ENCODE measurements around the gene RPL13A. TPM values are rescaled to one million over a fixed set of nuclear protein-coding genes. Genes with fewer than 3 reads are reported as not detected.

Gene RPL13A
- total RNA-seq, 1 experiment from 2014 or later = 2,724 TPM

DNA sequence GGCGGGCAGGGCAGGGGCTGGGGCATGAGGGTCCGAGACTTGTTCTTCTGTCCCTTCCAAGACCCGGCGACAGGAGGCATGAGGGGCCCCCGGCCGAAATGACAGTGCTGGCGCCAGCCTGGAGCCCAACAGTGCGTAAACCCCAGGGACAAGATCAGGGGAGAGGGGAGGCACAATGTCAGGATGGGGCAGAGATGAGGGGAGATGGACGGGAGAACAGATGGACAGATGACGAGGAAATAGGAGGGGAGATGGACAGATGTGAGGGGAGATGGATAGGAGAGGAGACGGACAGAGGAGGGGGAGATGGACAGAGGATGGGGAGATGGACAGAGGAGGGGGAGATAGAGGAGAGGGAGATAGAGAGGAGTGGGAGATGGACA is 12.9 kb upstream of the RPL13A start:
- in situ Hi-C loops (cut with HindIII; ENCODE audit: low pct_unique_long_range_greater_than_20kb, low sequenced_read_pairs) = no loop called here
- DNase-seq (ENCODE audit: low read depth) = no peak

DNA sequence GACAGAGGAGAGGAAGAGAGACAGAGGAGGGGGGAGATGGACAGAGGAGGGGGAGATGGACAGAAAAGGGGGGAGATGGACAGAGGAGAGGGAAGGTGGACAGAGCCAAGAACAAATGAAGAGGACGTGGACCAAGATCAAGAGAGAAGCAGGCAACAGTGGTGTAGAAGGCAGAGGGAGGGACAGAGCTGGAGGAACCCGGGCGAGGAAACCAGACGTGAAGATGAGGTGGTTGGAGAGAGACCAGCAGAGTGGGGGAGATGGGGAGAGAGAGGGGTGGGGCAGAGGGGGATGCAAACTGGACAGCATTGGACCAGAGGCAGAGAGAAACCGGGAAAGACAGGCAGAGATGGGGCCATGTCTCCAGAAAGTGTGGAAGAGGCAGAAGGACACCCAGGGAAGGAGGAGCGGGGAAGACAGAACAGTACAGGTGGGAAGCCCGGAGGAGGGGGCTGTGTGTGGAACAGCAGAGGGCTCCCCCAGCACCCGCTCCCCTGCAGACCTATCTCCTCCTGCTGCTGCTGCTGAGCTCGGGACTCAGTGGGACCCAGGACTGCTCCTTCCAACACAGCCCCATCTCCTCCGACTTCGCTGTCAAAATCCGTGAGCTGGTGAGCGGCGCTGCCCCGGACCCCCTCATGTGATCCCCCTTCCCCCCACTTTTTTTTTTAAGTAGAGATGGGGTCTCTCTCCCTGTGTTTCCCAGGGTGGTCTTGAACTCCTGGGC is 12.1 kb upstream of the RPL13A start:
- in situ Hi-C loops (cut with HindIII; ENCODE audit: low pct_unique_long_range_greater_than_20kb, low sequenced_read_pairs) = no loop called here
- DNase-seq (ENCODE audit: low read depth) = no peak

DNA sequence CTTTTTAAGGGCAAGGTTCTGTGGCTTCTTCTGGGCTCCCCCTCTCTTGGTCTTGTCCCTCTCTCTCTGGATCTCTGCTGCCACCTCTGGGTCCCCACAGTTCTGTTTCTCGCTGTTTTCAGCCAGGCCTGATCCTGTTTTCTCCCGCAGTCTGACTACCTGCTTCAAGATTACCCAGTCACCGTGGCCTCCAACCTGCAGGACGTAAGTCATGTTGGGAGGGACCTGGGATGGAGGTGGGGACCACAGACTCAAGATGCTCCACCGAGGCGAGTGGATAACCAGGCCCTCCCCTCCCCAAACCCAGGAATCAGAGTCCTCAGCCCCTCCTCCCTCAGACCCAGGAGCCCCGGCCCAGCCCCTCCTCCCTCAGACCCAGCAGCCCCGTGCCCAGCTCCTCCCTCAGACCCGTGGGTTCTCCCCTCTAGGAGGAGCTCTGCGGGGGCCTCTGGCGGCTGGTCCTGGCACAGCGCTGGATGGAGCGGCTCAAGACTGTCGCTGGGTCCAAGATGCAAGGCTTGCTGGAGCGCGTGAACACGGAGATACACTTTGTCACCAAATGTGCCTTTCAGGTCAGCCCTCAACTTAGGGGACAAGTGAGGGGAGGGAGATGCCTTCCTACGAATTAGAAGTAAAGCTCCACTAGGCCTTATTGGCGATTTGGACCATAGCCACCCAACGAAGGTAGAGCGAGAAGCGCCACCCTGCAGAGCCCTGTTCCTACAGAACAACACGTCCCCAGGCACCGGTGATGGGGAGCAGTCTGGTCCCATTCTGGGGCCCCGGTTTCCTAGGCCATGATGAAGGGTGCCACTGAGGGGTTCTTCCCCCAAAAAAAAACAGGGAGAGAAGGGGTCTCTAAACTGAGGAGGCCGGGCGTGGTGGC is 11.2 kb upstream of the RPL13A start:
- in situ Hi-C loops (cut with HindIII; ENCODE audit: low pct_unique_long_range_greater_than_20kb, low sequenced_read_pairs) = no loop called here
- no peak for DNase-seq (ENCODE audit: low read depth)

- DNase-seq (ENCODE audit: low read depth) = no peak
- in situ Hi-C loops (cut with HindIII; ENCODE audit: low pct_unique_long_range_greater_than_20kb, low sequenced_read_pairs) = no loop called here
These were observed 7.3 kb upstream of the RPL13A start for GRCh38 chr19:49479975-49480628.

- in situ Hi-C loops (cut with HindIII; ENCODE audit: low pct_unique_long_range_greater_than_20kb, low sequenced_read_pairs) = no loop called here
- no peak for DNase-seq (ENCODE audit: low read depth)
These were observed 6.3 kb upstream of the RPL13A start for GRCh38 chr19:49481020-49481683.

DNA sequence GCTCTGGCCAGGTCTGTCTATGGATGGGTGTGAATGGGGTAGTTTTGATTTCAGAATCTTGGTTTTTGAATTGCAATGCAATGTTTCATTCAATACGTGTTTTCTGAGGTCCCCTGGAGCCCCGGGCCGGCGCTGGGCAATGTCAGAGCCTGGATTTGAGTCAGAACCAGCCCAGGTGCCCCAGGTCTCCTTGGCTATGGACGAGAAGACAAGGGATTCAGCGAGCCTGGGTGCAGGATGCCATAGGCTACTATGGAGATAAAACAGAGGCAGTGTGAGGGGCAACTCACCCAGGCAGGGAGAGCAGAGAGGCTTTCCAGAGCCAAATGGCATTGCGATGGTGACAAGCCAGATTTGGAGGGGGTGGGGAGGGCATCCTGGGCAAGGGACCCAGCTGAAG is 1.2 kb upstream of the RPL13A start:
- in situ Hi-C loops (cut with HindIII; ENCODE audit: low pct_unique_long_range_greater_than_20kb, low sequenced_read_pairs) = no loop called here
- no peak for DNase-seq (ENCODE audit: low read depth)

- in situ Hi-C loops (cut with HindIII; ENCODE audit: low pct_unique_long_range_greater_than_20kb, low sequenced_read_pairs) = no loop called here
- DNase-seq (ENCODE audit: low read depth) = no peak
These were observed 615 bp upstream of the RPL13A start for GRCh38 chr19:49486710-49487276.

GRCh38 chr19:49488046-49488862 is 846 bp downstream of the RPL13A start:
- in situ Hi-C loops (cut with HindIII; ENCODE audit: low pct_unique_long_range_greater_than_20kb, low sequenced_read_pairs) = no loop called here
- DNase-seq (ENCODE audit: low read depth) = no peak

DNA sequence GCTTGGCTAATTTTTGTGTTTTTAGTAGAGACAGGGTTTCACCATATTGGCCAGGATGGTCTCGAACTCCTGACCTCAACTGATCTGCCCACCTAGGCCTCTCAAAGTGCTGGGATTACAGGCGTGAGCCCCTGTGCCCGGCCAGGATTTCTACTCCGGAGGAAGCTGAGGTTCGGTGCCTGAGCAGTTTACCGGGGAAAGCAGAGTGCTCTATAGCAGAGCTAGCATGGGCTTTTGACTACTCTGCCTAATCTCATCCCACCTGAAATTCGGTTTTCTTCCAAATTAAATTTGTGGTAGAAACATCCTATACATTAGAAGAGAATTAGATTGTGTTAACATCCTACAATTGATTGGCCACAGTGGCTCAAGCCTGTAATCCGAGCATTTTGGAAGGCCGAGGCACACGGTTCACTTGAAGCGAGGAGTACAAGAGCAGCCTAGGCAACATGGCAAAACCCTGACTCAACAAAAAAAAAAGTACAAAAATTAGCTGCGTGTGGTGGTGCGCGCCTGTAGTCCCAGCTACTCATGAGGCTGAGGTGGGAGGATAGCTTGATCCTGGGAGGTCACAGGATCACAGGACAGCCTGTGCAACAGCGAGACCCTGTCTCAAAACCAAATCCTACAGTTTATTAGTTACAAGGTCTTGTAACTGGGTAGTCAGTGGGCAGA is 1.6 kb downstream of the RPL13A start:
- in situ Hi-C loops (cut with HindIII; ENCODE audit: low pct_unique_long_range_greater_than_20kb, low sequenced_read_pairs) = no loop called here

DNA sequence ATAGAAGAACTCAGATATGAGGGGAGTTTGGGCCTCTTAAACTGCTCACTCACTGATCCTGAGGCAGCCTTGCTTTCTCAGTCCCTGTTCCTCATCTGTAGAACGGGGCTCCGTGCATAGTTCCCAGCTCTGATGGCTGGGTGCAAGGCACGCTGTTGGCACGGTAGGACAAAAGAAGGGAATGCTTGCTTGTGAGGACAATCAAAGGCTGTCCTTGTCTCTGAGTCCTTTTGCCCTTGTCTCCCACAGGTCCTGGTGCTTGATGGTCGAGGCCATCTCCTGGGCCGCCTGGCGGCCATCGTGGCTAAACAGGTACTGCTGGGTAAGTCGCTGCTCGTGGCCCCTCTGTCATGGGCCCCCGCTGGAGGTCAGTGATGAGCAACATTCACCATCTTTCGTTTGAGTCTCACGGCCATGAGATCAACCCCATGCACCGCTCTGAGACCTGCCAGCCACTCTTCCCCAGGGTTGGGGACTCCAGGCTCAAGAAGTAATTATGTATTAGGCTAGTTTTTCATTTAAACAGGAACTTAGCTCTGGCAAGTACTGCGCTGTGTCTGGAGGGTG is 2.3 kb downstream of the RPL13A start:
- in situ Hi-C loops (cut with HindIII; ENCODE audit: low pct_unique_long_range_greater_than_20kb, low sequenced_read_pairs) = no loop called here
- no peak for DNase-seq (ENCODE audit: low read depth)

More for the DNA sequence above, 1.6 kb downstream of the RPL13A start:
- no peak for DNase-seq (ENCODE audit: low read depth)

DNA sequence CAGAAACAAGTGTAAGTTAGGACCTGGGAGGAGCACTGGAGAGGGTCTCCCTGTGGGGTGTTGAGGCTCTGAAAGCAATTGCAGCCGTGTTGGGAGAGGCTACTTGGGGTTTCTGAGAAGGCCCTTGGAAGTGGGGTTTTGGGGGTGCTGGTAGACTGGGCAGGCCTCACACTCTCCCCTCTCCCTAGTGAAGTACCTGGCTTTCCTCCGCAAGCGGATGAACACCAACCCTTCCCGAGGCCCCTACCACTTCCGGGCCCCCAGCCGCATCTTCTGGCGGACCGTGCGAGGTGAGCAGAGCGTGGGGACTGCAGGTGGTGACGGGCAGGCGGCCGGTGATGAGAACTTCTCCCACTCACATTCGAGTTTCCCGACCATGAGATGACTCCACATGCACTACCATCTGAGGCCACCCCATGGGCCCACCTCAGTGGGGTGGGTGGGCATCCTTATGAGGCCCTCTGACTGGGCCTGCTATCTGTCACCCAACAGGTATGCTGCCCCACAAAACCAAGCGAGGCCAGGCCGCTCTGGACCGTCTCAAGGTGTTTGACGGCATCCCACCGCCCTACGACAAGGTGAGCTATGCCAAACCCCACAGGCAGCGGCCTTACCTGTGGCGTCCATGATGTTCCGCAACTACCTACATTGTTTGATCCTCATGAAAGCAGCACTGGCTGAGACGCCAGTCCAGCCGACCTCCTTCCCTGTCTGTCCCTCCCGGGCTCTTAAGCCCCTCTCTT is 3.0 kb downstream of the RPL13A start:
- no peak for DNase-seq (ENCODE audit: low read depth)

GRCh38 chr19:49491030-49491803 is 3.8 kb downstream of the RPL13A start:
- no peak for DNase-seq (ENCODE audit: low read depth)
- in situ Hi-C loops (cut with HindIII; ENCODE audit: low pct_unique_long_range_greater_than_20kb, low sequenced_read_pairs) = no loop called here

More for the DNA sequence above, 3.0 kb downstream of the RPL13A start:
- in situ Hi-C loops (cut with HindIII; ENCODE audit: low pct_unique_long_range_greater_than_20kb, low sequenced_read_pairs) = no loop called here

DNA sequence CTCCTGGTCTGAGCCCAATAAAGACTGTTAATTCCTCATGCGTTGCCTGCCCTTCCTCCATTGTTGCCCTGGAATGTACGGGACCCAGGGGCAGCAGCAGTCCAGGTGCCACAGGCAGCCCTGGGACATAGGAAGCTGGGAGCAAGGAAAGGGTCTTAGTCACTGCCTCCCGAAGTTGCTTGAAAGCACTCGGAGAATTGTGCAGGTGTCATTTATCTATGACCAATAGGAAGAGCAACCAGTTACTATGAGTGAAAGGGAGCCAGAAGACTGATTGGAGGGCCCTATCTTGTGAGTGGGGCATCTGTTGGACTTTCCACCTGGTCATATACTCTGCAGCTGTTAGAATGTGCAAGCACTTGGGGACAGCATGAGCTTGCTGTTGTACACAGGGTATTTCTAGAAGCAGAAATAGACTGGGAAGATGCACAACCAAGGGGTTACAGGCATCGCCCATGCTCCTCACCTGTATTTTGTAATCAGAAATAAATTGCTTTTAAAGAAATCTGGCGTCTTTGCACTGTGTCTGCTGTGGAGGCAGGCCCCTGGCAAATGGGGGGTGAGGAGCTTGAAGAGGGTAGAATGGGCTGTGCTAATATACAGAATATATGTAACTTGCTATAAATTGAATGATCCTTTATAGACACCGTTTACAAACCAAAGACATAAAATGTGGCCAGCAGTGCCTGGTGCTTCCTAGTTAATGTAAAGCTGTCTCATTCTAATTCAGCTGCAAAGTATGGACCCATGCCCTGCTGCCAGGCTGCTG is 4.6 kb downstream of the RPL13A start:
- in situ Hi-C loops (cut with HindIII; ENCODE audit: low pct_unique_long_range_greater_than_20kb, low sequenced_read_pairs) = no loop called here
- peak; percentile 39 for DNase-seq (ENCODE audit: low read depth)

DNA sequence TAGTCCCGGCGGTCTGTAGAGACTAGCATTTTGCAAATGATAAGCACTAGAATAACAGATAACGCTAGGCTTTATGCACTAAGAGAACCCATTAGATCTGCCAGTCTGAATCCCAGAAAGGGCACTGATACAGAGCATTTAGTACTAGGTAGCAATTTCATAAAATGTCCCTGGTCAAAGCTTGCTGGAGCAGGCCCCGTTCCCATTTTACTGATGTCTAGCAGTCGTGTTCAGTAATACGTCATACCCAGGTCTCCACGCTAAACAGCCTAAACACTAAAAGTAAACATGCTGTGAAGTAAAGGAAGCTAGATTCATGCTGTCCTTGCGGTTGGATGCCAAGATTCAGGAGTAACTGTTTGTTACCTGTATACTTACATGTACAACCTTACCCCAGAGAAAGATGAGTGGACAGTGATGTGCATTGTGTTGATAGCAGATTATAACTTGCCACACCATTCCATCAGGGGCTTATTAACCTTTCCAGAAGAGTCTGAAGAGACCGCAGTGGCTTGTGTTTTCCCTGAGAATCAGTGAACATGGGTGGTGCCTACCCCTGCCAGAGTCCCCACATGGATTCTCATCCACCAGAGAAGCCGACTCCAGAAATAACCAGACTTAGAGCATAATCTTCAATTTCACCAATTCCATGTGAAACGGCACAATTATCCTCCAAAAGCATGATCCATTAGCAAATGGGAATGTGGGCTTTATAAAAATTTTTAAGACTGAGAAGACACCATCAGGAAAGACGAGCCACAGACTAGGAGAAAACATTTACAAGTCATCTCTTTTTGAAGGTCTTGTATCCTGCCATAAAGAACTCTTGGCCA is 5.4 kb downstream of the RPL13A start:
- in situ Hi-C loops (cut with HindIII; ENCODE audit: low pct_unique_long_range_greater_than_20kb, low sequenced_read_pairs) = no loop called here
- peak; percentile 56 for DNase-seq (ENCODE audit: low read depth)
